Uterus (tissue), 4 donors: Measurements from ENCODE around the gene DNAJC7. TPM values are rescaled to one million over a fixed set of nuclear protein-coding genes. Genes with fewer than 3 reads are reported as not detected.

ENCODE experiments used
- DNase-seq, 2 donors: peaks; one replicate each; pipeline ENCODE4 v3.0.0-alpha.2; 2019 to 2020
- H3K27ac ChIP-seq, 2 donors: fragments of 200-600 bp; sonication (generic); 1 replicate in 1 of 2; 2 replicates in 1 of 2; pipeline ENCODE4 v1.5.1; 2016 to 2018
- H3K27me3 ChIP-seq, 2 donors: fragments of 200-600 bp; sonication (generic); one replicate each; pipeline ENCODE4 v1.5.1; 2018 to 2019; ENCODE audit warnings: control low read depth in 1 of 2
- H3K36me3 ChIP-seq, 2 donors: fragments of 200-600 bp; sonication (generic); one replicate each; pipeline ENCODE4 v1.5.1; 2019; ENCODE audit warnings: control low read depth in 1 of 2
- H3K4me1 ChIP-seq, 2 donors: fragments of 200-600 bp; sonication (generic); one replicate each; pipeline ENCODE4 v1.5.1; 2018 to 2019; ENCODE audit warnings: control low read depth in 1 of 2
- H3K4me3 ChIP-seq, 2 donors: fragments of 200-600 bp; sonication (generic); 1 replicate in 1 of 2; 2 replicates in 1 of 2; pipeline ENCODE4 v1.5.1; 2018 to 2019; ENCODE audit warnings: mild to moderate bottlenecking in 1 of 2
- H3K9me3 ChIP-seq, 2 donors: fragments of 200-600 bp; sonication (generic); one replicate each; pipeline ENCODE4 v1.5.1; 2019; ENCODE audit warnings: control low read depth in 1 of 2
- CTCF ChIP-seq, 4 experiments: fragments of 200-600 bp in 2 of 4; fragments of 450-650 bp in 2 of 4; sonication (generic) in 2 of 4; IDR thresholded peaks; one replicate each; pipeline ENCODE4 v1.5.1; 2016 to 2019; ENCODE audit warnings: antibody characterized with exemption in 4 of 4, mild to moderate bottlenecking in 2 of 4, moderate library complexity in 1 of 4
- POLR2A ChIP-seq, 2 donors: fragments of 450-650 bp; IDR thresholded peaks; one replicate each; pipeline ENCODE4 v1.6.1; 2016; ENCODE audit warnings: antibody characterized with exemption in 2 of 2, mild to moderate bottlenecking in 1 of 2, moderate library complexity in 1 of 2
- intact Hi-C: fragments of 100-400 bp; cut with DNase I; formaldehyde crosslinking; loops from one replicate; pipeline ENCODE4 v1.15.1; 2023; ENCODE audit warnings: low total_unique reads
- total RNA-seq, 4 donors: library from RNA; depleted of rRNA in 3 of 4; stranded (reverse); fragments of >200 nt in 3 of 4; gene quantifications; one replicate each; pipeline versions ENCODE4 v1.1.0 to v1.2.4, GENCODE V29; 2014 to 2023
- donor health status: DM: yes; HTN: yes; CAD: no.

DNAJC7 gene
- total RNA-seq, 4 donors from 2014 or later: 25.1 to 107 (median 53.1) TPM

DNA sequence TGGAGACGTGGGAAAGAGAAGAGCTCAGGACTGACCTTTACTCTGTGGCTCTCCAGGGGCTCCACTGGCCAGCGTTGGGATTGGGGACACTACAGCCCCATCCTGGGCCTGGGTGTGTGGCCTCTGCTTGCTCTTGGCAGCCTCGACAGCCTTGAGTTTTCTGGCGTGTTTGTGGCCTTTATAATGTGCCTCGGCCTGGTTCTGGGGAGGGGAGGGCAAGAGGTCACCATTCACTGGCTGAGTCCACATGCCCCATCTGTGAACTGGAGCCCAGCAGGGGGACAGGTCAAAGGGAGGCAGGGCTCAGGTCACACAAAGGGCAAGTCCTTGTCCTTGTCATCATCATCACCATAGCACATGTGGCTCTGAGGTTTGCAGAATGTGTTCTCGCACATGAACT, 14.3 kb upstream of the DNAJC7 start:
- H3K36me3 ChIP-seq: no peaks in the 10 kb centered on the region
- H3K27ac ChIP-seq: no peak overlapping the region
- no peak for TF ChIP-seq POLR2A (IDR thresholded peaks at IDR 0.05)
- TF ChIP-seq CTCF (IDR thresholded peaks at IDR 0.05): no peak
- H3K27me3 ChIP-seq: no peaks in the 10 kb centered on the region
- DNase-seq: no peak
- no peaks in the 10 kb centered on the region for H3K9me3 ChIP-seq
- intact Hi-C loops: no loop called here
- no peak overlapping the region for H3K4me3 ChIP-seq
- no peaks in the 10 kb centered on the region for H3K4me1 ChIP-seq

DNA sequence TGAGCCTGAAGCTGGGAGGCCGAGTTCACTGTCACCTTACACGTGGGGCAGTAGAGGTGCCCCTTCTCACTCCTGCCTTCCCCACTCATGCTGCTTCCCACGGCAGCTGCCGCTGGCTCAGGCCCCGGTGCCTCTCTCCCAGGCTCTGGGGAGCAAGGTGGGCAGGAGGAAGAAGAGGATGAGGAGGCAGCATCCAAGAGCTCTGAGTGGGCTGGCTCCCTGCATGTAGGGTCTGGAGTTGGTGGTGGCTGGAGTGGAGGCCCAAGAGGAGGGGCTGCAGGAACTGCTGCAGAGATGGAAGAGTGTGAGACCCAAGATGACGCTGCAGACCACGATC, 11.5 kb upstream of the DNAJC7 start:
- Histone ChIP-seq H3K4me3 (no peak overlapping the region), H3K36me3 (no peaks in the 10 kb centered on the region), H3K27ac (no peak overlapping the region), H3K9me3 (no peaks in the 10 kb centered on the region), H3K4me1 (no peaks in the 10 kb centered on the region), H3K27me3 (no peaks in the 10 kb centered on the region)
- intact Hi-C loops: loop anchor here (5.0 to 10.0 kb wide), 2 partner anchors 64 to 89 kb away; partner anchors contain the start of gene CNP
- TF ChIP-seq POLR2A (IDR thresholded peaks at IDR 0.05) (no peak), CTCF (IDR thresholded peaks at IDR 0.05) (no peak)
- DNase-seq: no peak

- H3K27me3 ChIP-seq: no peaks in the 10 kb centered on the region
- no peaks in the 10 kb centered on the region for H3K36me3 ChIP-seq
- no peaks in the 10 kb centered on the region for H3K9me3 ChIP-seq
- intact Hi-C loops: loop anchor here (5.0 to 10.0 kb wide), 2 partner anchors 63 to 89 kb away; partner anchors contain the start of gene CNP
- H3K4me1 ChIP-seq: no peaks in the 10 kb centered on the region
- H3K4me3 ChIP-seq: no peak overlapping the region
- DNase-seq: no peak
- TF ChIP-seq CTCF (IDR thresholded peaks at IDR 0.05) (no peak), POLR2A (IDR thresholded peaks at IDR 0.05) (no peak)
- no peak overlapping the region for H3K27ac ChIP-seq
Measured at GRCh38 chr17:42027961-42028790, 10.9 kb upstream of the DNAJC7 start.

DNA sequence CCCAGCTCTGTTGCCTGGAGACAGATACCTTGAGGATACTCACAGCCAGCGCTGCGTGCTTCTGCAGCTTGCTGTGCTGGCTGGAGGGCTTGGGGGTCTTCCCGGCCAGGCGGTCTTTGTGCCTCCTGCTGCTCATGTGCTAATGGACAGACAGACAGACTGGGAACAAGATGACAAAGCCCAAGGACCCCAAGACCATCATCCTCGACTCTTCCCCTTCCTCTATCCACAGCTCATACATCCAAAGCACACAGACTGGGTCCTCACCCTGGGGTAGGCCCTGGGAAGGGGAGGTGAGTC, 10.3 kb upstream of the DNAJC7 start:
- Histone ChIP-seq H3K36me3 (no peaks in the 10 kb centered on the region), H3K27me3 (no peaks in the 10 kb centered on the region), H3K4me1 (no peaks in the 10 kb centered on the region), H3K4me3 (no peak overlapping the region), H3K27ac (no peak overlapping the region), H3K9me3 (no peaks in the 10 kb centered on the region)
- intact Hi-C loops: loop anchor here (5.0 to 10.0 kb wide), 2 partner anchors 63 to 90 kb away; partner anchors contain the start of gene CNP
- TF ChIP-seq CTCF (IDR thresholded peaks at IDR 0.05): no peak
- no peak for TF ChIP-seq POLR2A (IDR thresholded peaks at IDR 0.05)
- no peak for DNase-seq

GRCh38 chr17:42026857-42027589, 9.8 kb upstream of the DNAJC7 start:
- Histone ChIP-seq H3K9me3 (no peaks in the 10 kb centered on the region), H3K36me3 (no peaks in the 10 kb centered on the region), H3K27ac (no peak overlapping the region), H3K4me1 (no peaks in the 10 kb centered on the region), H3K4me3 (no peak overlapping the region), H3K27me3 (no peaks in the 10 kb centered on the region)
- intact Hi-C loops: loop anchor here (5.0 to 10.0 kb wide), 2 partner anchors 62 to 90 kb away; partner anchors contain the start of gene CNP
- DNase-seq: no peak
- TF ChIP-seq CTCF (IDR thresholded peaks at IDR 0.05) (no peak), POLR2A (IDR thresholded peaks at IDR 0.05) (no peak)
